GM18507 (cell line): ENCODE measurements around the gene KRT4.
"Not testable (repeated sequence)": the region's sequence is repeated elsewhere in the genome, so short reads cannot be mapped to it uniquely, and the experiment has no call there.

Experiments
- DNase-seq: peaks from one replicate; pipeline ENCODE4 v3.0.0; 2011; ENCODE audit warnings: low read depth; ENCODE audit not compliant: insufficient read length; ENCODE audit errors: extremely low spot score
- FAIRE-seq: peaks from 2 replicates; lab custom pipeline; 2011; peaks lifted over from hg19 to GRCh38; lab: Jason Lieb, UNC

The KRT4 gene

DNA sequence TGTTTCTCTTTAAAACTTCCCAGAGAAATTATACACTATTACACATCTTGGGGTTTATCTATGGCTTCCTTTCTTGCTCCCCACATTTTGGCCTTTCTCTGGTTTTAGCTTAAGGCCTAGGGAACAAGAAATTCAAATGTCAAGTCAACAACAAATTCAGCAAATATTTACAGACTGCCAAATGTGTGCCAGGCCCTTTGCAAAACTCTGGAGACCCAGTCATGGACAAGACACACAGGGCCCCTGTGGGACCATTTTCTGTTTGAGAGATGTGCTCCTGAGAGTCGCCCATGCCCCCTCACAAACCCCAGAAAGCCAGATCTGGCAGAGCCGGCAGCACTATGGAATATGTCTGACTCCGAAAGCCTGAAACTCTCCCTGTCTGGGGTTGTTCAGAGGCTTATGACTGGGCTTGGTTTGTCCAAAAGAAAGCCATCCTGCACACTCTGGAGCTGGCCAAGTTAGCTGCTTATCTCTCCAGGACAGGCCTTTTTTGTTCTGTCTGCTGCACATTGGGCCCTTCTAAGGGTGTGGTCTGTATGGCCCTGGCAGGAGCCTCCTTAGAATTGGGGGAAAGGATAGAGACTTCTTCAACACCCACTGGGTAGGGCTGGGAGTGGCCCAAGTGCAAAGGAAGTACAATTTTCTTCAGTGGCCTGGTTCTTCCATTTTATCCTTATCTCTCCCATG, 16.9 kb downstream of the KRT4 start:
- no peak for DNase-seq
- no peak for FAIRE-seq

GRCh38 chr12:52796429-52796794, 17.5 kb downstream of the KRT4 start:
- FAIRE-seq (no peak), DNase-seq (no peak)

- no peak for DNase-seq
- no peak for FAIRE-seq
Measured at GRCh38 chr12:52795694-52796428, 18.1 kb downstream of the KRT4 start, which contains the start of gene KRT3. KRT3 (minus strand) TSS chr12:52796117; CDS start chr12:52796042, 75 bp downstream.

- FAIRE-seq, DNase-seq: not testable (repeated sequence)
Measured at GRCh38 chr12:52795332-52795674, 18.6 kb downstream of the KRT4 start.

GRCh38 chr12:52794479-52795331, 19.2 kb downstream of the KRT4 start:
- DNase-seq (no peak), FAIRE-seq (no peak)

GRCh38 chr12:52792185-52793029, 21.5 kb downstream of the KRT4 start:
- DNase-seq (no peak), FAIRE-seq (no peak)

DNA sequence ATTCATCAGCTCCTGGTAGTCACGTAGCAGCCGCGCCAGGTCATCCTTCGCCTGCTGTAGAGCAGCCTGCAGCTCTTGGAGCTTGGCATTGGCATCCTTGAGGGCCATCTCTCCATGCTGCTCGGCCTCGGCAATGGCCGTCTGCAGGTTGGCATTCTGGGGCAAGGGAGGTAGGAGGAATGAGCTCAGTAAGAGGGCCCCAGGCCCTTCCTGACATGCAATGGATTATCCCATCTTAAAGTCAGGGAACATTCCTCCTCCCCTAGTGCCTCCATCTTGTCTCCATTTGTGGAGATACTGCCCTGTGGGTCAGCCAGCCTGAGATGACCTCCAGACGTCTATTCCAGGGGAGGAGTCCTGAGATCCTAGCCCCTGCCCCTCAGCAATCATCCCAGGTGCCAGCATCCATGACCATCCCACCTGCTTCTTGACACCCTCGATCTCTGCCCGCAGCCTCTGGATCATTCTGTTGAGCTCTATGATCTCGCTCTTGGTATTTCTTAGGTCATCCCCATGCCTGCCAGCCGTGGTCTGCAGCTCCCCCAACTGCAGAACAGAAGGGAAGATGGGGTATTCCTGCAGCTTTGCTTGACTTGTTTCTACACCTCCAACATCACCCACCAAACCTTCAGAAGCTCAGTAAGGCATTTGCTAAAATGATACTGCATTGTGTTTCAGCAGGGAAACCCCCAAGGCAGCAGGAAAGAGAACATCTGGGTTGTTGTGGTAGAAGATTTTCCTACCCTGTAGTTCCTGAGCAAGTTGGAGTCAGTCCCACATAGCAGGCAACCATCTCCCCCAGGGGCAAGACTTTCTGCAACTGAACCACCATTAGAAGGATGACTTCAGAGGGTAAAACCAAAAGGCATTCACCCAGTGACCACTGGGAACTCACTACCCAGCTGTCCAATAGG, 22.4 kb downstream of the KRT4 start:
- FAIRE-seq = no peak
- DNase-seq = no peak

DNA sequence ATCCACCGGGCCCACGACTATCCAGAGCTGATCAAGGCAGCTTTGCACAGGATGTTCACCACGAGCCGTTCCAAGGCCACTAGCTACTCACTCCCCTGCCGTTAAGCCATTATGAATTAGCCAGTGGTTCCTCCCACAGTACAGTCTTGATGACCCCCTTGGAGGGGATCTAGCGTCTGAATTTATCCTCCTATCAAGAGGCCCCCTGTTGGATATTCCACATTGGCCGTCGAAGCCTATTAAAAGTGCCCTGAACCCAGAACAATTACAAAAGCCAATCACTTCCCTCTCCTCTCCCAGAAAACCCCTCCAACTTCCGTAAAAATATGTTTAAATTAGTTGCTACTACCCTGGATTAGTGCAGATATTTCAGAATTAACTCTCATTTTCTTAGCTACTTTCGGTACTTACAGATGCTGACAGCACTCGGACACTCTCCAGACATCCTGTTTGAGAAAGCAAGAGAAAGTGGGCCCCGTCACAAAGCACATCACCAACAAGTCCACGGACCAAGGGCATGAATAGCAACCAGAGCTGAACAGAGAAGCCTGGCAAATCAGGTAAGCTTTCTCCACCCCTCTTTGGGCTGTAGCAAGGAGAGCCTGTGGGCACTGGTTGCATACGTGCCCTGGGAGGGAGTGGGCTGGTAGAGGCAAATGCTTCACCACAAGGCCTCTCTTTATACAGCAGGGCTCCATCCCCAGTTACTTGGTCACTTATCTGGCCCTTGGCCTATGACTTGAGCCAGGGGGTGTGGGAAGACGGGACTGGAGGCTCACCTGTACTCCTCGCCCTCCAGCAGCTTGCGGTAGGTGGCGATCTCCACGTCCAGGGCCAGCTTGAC, 23.3 kb downstream of the KRT4 start:
- FAIRE-seq (no peak), DNase-seq (no peak)

GRCh38 chr12:52789637-52790426, 24.1 kb downstream of the KRT4 start:
- FAIRE-seq (no peak), DNase-seq (no peak)

DNA sequence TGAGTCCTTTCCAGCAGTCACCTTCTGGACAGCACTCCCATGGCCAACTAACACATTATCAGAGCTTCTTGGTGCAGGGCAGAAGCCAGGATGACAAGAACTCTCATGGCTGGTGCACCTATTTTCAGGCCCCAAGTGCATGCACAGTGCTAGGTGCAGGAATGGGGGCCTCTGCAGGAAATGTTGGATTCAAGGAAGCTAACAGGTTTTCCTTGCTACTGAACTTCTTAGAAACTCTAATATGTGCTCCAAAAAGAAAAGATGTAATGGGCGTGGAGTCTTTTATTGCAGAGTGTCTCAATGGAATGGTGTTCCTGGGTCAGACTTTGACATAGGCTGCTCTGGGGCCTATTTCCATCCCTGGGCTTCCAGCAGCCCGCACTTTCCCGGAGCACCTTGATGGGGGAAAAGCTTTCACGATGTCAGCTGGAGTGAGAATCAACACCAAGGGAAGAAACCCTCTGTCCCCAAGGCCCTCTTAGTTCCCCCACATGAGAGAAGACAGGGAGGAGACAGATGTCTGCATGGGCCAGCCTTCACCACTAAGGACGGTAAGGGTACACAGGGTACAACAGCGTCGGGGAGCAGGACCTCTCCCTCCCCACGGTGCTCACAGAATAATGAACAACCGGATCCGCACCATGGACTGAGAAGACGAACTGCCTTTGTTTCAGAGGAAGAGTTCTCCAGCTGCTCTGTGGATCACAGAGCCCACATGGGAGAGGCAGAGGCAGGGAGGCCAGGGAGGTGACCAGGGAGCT, 24.9 kb downstream of the KRT4 start:
- no peak for FAIRE-seq
- no peak for DNase-seq

GRCh38 chr12:52788192-52788875, 25.6 kb downstream of the KRT4 start:
- FAIRE-seq (no peak), DNase-seq (no peak)

- DNase-seq (no peak), FAIRE-seq (no peak)
Measured at GRCh38 chr12:52787324-52788191, 26.4 kb downstream of the KRT4 start.

- DNase-seq (no peak), FAIRE-seq (no peak)
Measured at GRCh38 chr12:52784909-52785308, 29.0 kb downstream of the KRT4 start.

GRCh38 chr12:52783563-52784316, 30.2 kb downstream of the KRT4 start:
- no peak for DNase-seq
- no peak for FAIRE-seq
